CD14-positive monocyte (primary cell): ENCODE measurements around the gene BCAS2. TPM values are rescaled to one million over a fixed set of nuclear protein-coding genes. Genes with fewer than 3 reads are reported as not detected.
"Not testable (repeated sequence)": the region's sequence is repeated elsewhere in the genome, so short reads cannot be mapped to it uniquely, and the experiment has no call there.

Experiments
- DNase-seq, 3 donors: peaks; one replicate each; pipeline ENCODE4 v3.0.0-alpha.2; 2011 to 2022
- H2AFZ ChIP-seq: 2 replicates; pipeline ENCODE4 v1.6.0; 2012; ENCODE audit warnings: mild to moderate bottlenecking, low read depth, low read length, inconsistent platforms; ENCODE audit not compliant: insufficient read depth, poor library complexity, severe bottlenecking
- H3K27ac ChIP-seq, 2 donors: 1 replicate in 1 of 2; 2 replicates in 1 of 2; pipeline ENCODE4 v1.5.1; 2012 to 2013; ENCODE audit warnings: low read length in 2 of 2, control low read depth in 1 of 2, inconsistent platforms in 1 of 2, low read depth in 1 of 2, mild to moderate bottlenecking in 1 of 2
- H3K27me3 ChIP-seq, 2 donors: one replicate each; pipeline versions ENCODE4 v1.6.0 to v1.6.1; 2011 to 2013; ENCODE audit warnings: low read length in 2 of 2; ENCODE audit not compliant: control insufficient read depth in 2 of 2, insufficient read depth in 2 of 2
- H3K36me3 ChIP-seq, 2 donors: replicated peaks in 1 of 2; 1 replicate in 1 of 2; 2 replicates in 1 of 2; pipeline versions ENCODE4 v1.5.1 to v1.6.1; 2012 to 2013; ENCODE audit warnings: low read length in 2 of 2, control low read depth in 1 of 2, inconsistent platforms in 1 of 2, mild to moderate bottlenecking in 1 of 2; ENCODE audit not compliant: insufficient read depth in 2 of 2, control insufficient read depth in 1 of 2
- H3K4me1 ChIP-seq, 2 donors: 1 replicate in 1 of 2; 2 replicates in 1 of 2; pipeline versions ENCODE4 v1.5.1 to v1.6.1; 2012 to 2013; ENCODE audit warnings: low read length in 2 of 2, control low read depth in 1 of 2, inconsistent platforms in 1 of 2, mild to moderate bottlenecking in 1 of 2, moderate library complexity in 1 of 2; ENCODE audit not compliant: insufficient read depth in 2 of 2, control insufficient read depth in 1 of 2
- H3K4me2 ChIP-seq: replicated peaks from 2 replicates; pipeline ENCODE3; 2012; ENCODE audit warnings: low read length, moderate library complexity, mild to moderate bottlenecking; ENCODE audit not compliant: poor library complexity, severe bottlenecking; ENCODE audit errors: extremely low read depth
- H3K4me3 ChIP-seq, 3 experiments: fragments of 200-600 bp in 1 of 3; sonication (generic) in 1 of 3; replicated peaks in 1 of 3; 1 replicate in 2 of 3; 2 replicates in 1 of 3; pipeline ENCODE4 v1.5.1; 2011 to 2013; ENCODE audit warnings: low read length in 3 of 3, mild to moderate bottlenecking in 3 of 3, control low read depth in 2 of 3, low read depth in 2 of 3, inconsistent platforms in 1 of 3, moderate library complexity in 1 of 3
- H3K79me2 ChIP-seq: 2 replicates; pipeline ENCODE4 v1.6.0; 2012; ENCODE audit warnings: mild to moderate bottlenecking, control low read depth, inconsistent platforms, low read length, moderate library complexity; ENCODE audit not compliant: insufficient read depth
- H3K9ac ChIP-seq: 2 replicates; pipeline ENCODE4 v1.6.0; 2017; ENCODE audit warnings: low read length, mild to moderate bottlenecking; ENCODE audit not compliant: insufficient read depth, poor library complexity, severe bottlenecking
- H3K9me3 ChIP-seq, 2 donors: replicated peaks in 1 of 2; 1 replicate in 1 of 2; 2 replicates in 1 of 2; pipeline versions ENCODE4 v1.5.1 to v1.6.1; 2012 to 2013; ENCODE audit warnings: low read length in 2 of 2, control low read depth in 1 of 2; ENCODE audit not compliant: control insufficient read depth in 1 of 2, insufficient read depth in 1 of 2
- H4K20me1 ChIP-seq: 2 replicates; pipeline ENCODE4 v1.6.0; 2012; ENCODE audit warnings: mild to moderate bottlenecking, low read length, control low read depth, moderate library complexity; ENCODE audit not compliant: insufficient read depth
- H3K27ac Mint-ChIP-seq, 7 donors: one replicate each; pipeline ENCODE4 v1.8.0; 2020; ENCODE audit warnings: mild to moderate bottlenecking in 7 of 7, mixed read lengths in 7 of 7, moderate library complexity in 6 of 7, inconsistent platforms in 2 of 7
- H3K27me3 Mint-ChIP-seq, 3 donors: one replicate each; pipeline ENCODE4 v1.8.0; 2021 to 2022; ENCODE audit warnings: low read depth in 3 of 3, mild to moderate bottlenecking in 3 of 3, mixed read lengths in 3 of 3, moderate library complexity in 3 of 3, inconsistent platforms in 1 of 3
- H3K36me3 Mint-ChIP-seq, 2 donors: one replicate each; pipeline ENCODE4 v1.8.0; 2020; ENCODE audit warnings: mixed read lengths in 2 of 2, inconsistent platforms in 1 of 2, mild to moderate bottlenecking in 1 of 2
- H3K4me1 Mint-ChIP-seq: one replicate; pipeline ENCODE4 v1.8.0; 2020; ENCODE audit warnings: mild to moderate bottlenecking, mixed read lengths
- H3K4me3 Mint-ChIP-seq, 2 donors: one replicate each; pipeline ENCODE4 v1.8.0; 2020; ENCODE audit warnings: mild to moderate bottlenecking in 2 of 2, mixed read lengths in 2 of 2, moderate library complexity in 1 of 2
- H3K9me3 Mint-ChIP-seq, 7 donors: one replicate each; pipeline ENCODE4 v1.8.0; 2020 to 2022; ENCODE audit warnings: mixed read lengths in 7 of 7, mild to moderate bottlenecking in 6 of 7, moderate library complexity in 6 of 7, inconsistent platforms in 2 of 7
- CTCF ChIP-seq: fragments of 200-600 bp; IDR thresholded peaks from one replicate; pipeline ENCODE4 v1.8.0; 2022; ENCODE audit warnings: antibody characterized with exemption, mild to moderate bottlenecking
- WGBS: methylation state at CpG from one replicate; pipeline ENCODE4 v1.1.5; 2013; ENCODE audit warnings: missing lambda C conversion rate; ENCODE audit not compliant: insufficient coverage; 5-methylcytosine and 5-hydroxymethylcytosine counted together
- intact Hi-C, 2 donors: fragments of 100-400 bp; cut with micrococcal nuclease; formaldehyde crosslinking; loops; one replicate each; pipeline versions ENCODE4 v1.15.0 to v1.15.1; 2023
- polyA plus RNA-seq, 3 donors: library from polyadenylated mRNA; depleted of rRNA in 1 of 3; unstranded in 2 of 3; stranded (reverse) in 1 of 3; fragments of 300-500 nt in 2 of 3; fragments of >200 nt in 1 of 3; fragmentation: Illumina TruSeq in 2 of 3; gene quantifications; 1 replicate in 2 of 3; 2 replicates in 1 of 3; pipeline ENCODE4 v1.2.3, GENCODE V29; 2012 to 2021

Gene BCAS2
- polyA plus RNA-seq, 3 donors = 22.1 to 55.7 (median 47.6) TPM

- TF ChIP-seq CTCF = no peak
- intact Hi-C loops = no loop called here
- Histone ChIP-seq H4K20me1 (no peaks in the 10 kb centered on the region), H3K4me3 (no peak overlapping the region), H3K27me3 (no peaks in the 10 kb centered on the region), H3K36me3 (peaks cover 36 to 46% of the 10 kb centered on the region in 2 donors), H3K9me3 (no peaks in the 10 kb centered on the region), H3K79me2 (no peaks in the 10 kb centered on the region), H3K4me2 (no peak overlapping the region), H3K9ac (no peak overlapping the region), H3K4me1 (peaks cover 7 to 13% of the 10 kb centered on the region in 2 donors), H3K27ac (no peak overlapping the region), H2AFZ (no peak overlapping the region)
- Mint-ChIP-seq H3K27me3 (peaks cover 0 to 2% (median 0%) of the 10 kb centered on the region in 3 donors), H3K27ac (no peak overlapping the region), H3K4me1 (peaks cover 20% of the 10 kb centered on the region), H3K36me3 (peaks cover 39 to 47% of the 10 kb centered on the region in 2 donors), H3K9me3 (peaks cover 0 to 5% (median 0%) of the 10 kb centered on the region in 7 donors), H3K4me3 (no peak overlapping the region)
- no peak for DNase-seq
These were observed 17.3 kb downstream of the BCAS2 start for GRCh38 chr1:114564141-114564540.

GRCh38 chr1:114562978-114563510, 18.4 kb downstream of the BCAS2 start:
- peaks cover 25 to 35% of the 10 kb centered on the region in 2 donors for H3K36me3 ChIP-seq
- H3K4me2 ChIP-seq, H4K20me1 ChIP-seq, H3K9ac ChIP-seq, H3K9me3 ChIP-seq, H3K27me3 Mint-ChIP-seq, H3K27me3 ChIP-seq, intact Hi-C loops, H3K27ac ChIP-seq, H3K4me3 Mint-ChIP-seq, H3K9me3 Mint-ChIP-seq, H3K79me2 ChIP-seq, H3K4me3 ChIP-seq, DNase-seq, H2AFZ ChIP-seq: not testable (repeated sequence)
- Mint-ChIP-seq H3K27ac (peak overlapping the region in 1 of 7 donors; percentile 36), H3K4me1 (peaks cover 26% of the 10 kb centered on the region), H3K36me3 (peaks cover 28 to 36% of the 10 kb centered on the region in 2 donors)
- WGBS = no CpG with 5 or more reads among the region's 3 CpGs
- H3K4me1 ChIP-seq = peaks cover 13 to 16% of the 10 kb centered on the region in 2 donors
